Mammary epithelial cell (primary cell): Measurements from ENCODE around the gene ZBTB38.

Experiments used
- EZH2 ChIP-seq: IDR thresholded peaks from 2 replicates; pipeline ENCODE4 v1.6.1; 2012; ENCODE audit warnings: low read length, inconsistent platforms, borderline replicate concordance
- TF ChIP-seq, protein P1 (sequence below), 2 donors: IDR thresholded peaks in 1 of 2; conservative IDR thresholded peaks in 1 of 2; 2 replicates each; pipeline ENCODE4 v1.5.1; 2011 to 2012; ENCODE audit warnings: inconsistent platforms in 2 of 2, low read length in 2 of 2, mild to moderate bottlenecking in 2 of 2, control low read depth in 1 of 2, low read depth in 1 of 2; ENCODE audit not compliant: insufficient read depth in 1 of 2; ENCODE audit errors: extremely low read depth in 1 of 2

DNA sequence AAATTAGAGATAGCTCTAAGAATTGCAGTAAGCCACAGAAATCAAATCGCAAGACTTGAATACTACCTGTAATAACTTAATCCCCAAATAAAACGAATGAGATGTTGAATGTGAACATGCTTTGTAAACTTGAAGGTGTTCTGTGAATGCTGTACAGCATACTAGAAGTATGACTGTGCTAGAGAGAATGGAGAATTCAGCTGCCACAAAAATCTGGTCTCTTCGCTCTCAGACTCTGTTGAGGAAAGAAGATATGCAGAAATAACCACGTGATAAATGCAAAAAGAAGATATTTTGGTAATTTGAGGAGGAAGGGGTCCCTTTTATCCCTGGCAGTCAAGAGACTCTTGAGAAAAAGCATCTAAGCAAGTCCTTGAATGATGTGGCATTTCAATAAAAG, 37.3 kb downstream of the ZBTB38 start:
- TF ChIP-seq, protein P1, sequence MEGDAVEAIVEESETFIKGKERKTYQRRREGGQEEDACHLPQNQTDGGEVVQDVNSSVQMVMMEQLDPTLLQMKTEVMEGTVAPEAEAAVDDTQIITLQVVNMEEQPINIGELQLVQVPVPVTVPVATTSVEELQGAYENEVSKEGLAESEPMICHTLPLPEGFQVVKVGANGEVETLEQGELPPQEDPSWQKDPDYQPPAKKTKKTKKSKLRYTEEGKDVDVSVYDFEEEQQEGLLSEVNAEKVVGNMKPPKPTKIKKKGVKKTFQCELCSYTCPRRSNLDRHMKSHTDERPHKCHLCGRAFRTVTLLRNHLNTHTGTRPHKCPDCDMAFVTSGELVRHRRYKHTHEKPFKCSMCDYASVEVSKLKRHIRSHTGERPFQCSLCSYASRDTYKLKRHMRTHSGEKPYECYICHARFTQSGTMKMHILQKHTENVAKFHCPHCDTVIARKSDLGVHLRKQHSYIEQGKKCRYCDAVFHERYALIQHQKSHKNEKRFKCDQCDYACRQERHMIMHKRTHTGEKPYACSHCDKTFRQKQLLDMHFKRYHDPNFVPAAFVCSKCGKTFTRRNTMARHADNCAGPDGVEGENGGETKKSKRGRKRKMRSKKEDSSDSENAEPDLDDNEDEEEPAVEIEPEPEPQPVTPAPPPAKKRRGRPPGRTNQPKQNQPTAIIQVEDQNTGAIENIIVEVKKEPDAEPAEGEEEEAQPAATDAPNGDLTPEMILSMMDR (conservative IDR thresholded peaks at IDR 0.05 in 1 of 2, IDR thresholded peaks at IDR 0.05 in 1 of 2; ENCODE audit: extremely low read depth in 1 of 2, insufficient read depth in 1 of 2, low read depth in 1 of 2, low read length in 2 of 2): no peak
- no peak for TF ChIP-seq EZH2
